Activated CD4-positive, alpha-beta memory T cell treated with anti-CD3 and anti-CD28 coated beads, Interleukin-2, amount 10 ng/mL, durations not matched to agents 7 days and 5 days (primary cell): ENCODE data around the gene FOXF2. TPM values are rescaled to one million over a fixed set of nuclear protein-coding genes. Genes with fewer than 3 reads are reported as not detected.
"Not testable (repeated sequence)": the region's sequence is repeated elsewhere in the genome, so short reads cannot be mapped to it uniquely, and the experiment has no call there.

Experiments used
- CTCF ChIA-PET: fragments of 350-600 bp; sonication (Branson Sonifier 250); formaldehyde crosslinking; loops from one replicate; lab custom pipeline; 2021; ENCODE audit warnings: antibody characterized with exemption, inconsistent platforms; lab: Charles Lee
- POLR2A ChIA-PET: fragments of 350-600 bp; sonication (Branson Sonifier 250); formaldehyde crosslinking; loops from one replicate; lab custom pipeline; 2021; ENCODE audit warnings: antibody characterized with exemption; lab: Charles Lee
- DNase-seq: peaks from one replicate; pipeline ENCODE4 v3.0.0-alpha.2; 2020
- H3K27ac Mint-ChIP-seq: one replicate; pipeline ENCODE4 v1.8.0; 2021; ENCODE audit warnings: mild to moderate bottlenecking, mixed read lengths
- H3K27me3 Mint-ChIP-seq: one replicate; pipeline ENCODE4 v1.8.0; 2021; ENCODE audit warnings: mixed read lengths
- H3K36me3 Mint-ChIP-seq: one replicate; pipeline ENCODE4 v1.8.0; 2021; ENCODE audit warnings: low read depth, mixed read lengths
- H3K4me1 Mint-ChIP-seq: one replicate; pipeline ENCODE4 v1.8.0; 2021; ENCODE audit warnings: mixed read lengths
- H3K4me3 Mint-ChIP-seq: one replicate; pipeline ENCODE4 v1.8.0; 2021; ENCODE audit warnings: mild to moderate bottlenecking, mixed read lengths
- H3K9me3 Mint-ChIP-seq: one replicate; pipeline ENCODE4 v1.8.0; 2021; ENCODE audit warnings: mixed read lengths
- total RNA-seq, 2 experiments: library from RNA; stranded (reverse); gene quantifications; one replicate each; pipeline ENCODE4 v1.2.3, GENCODE V29; 2021

FOXF2 gene
- total RNA-seq, 2 experiments from 2014 or later, result not detected

GRCh38 chr6:1365686-1366085 is 23.7 kb upstream of the FOXF2 start:
- CTCF ChIA-PET, result no interaction called here

GRCh38 chr6:1367771-1368170 is 21.6 kb upstream of the FOXF2 start:
- Mint-ChIP-seq H3K27ac (no peak overlapping the region), H3K36me3 (no peaks in the 10 kb centered on the region), H3K4me1 (no peaks in the 10 kb centered on the region), H3K4me3 (no peak overlapping the region), H3K9me3 (no peaks in the 10 kb centered on the region), H3K27me3 (peaks cover 47% of the 10 kb centered on the region)
- ChIA-PET POLR2A (no interaction called here), CTCF (no interaction called here)
- DNase-seq, result no peak

More at GRCh38 chr6:1365686-1366085, 23.7 kb upstream of the FOXF2 start:
- no peak for DNase-seq
- no peaks in the 10 kb centered on the region for H3K9me3 Mint-ChIP-seq
- POLR2A ChIA-PET, result interaction anchor here (0.7 kb wide), 1 partner anchor 25 kb away, joined by 3 read pairs; no protein-coding TSS in a partner anchor
- H3K4me3 Mint-ChIP-seq, result no peak overlapping the region
- no peaks in the 10 kb centered on the region for H3K36me3 Mint-ChIP-seq
- no peak overlapping the region for H3K27ac Mint-ChIP-seq
- no peaks in the 10 kb centered on the region for H3K4me1 Mint-ChIP-seq
- H3K27me3 Mint-ChIP-seq, result peaks cover 35% of the 10 kb centered on the region

- no peaks in the 10 kb centered on the region for H3K4me1 Mint-ChIP-seq
- H3K36me3 Mint-ChIP-seq, result no peaks in the 10 kb centered on the region
- ChIA-PET POLR2A (no interaction called here), CTCF (no interaction called here)
- H3K27me3 Mint-ChIP-seq, result peaks cover 54% of the 10 kb centered on the region
- no peak for DNase-seq
- H3K4me3 Mint-ChIP-seq, result no peak overlapping the region
- H3K27ac Mint-ChIP-seq, result no peak overlapping the region
- no peaks in the 10 kb centered on the region for H3K9me3 Mint-ChIP-seq
Measured at GRCh38 chr6:1368940-1369339, 20.4 kb upstream of the FOXF2 start.

- H3K4me3 Mint-ChIP-seq, DNase-seq, H3K27ac Mint-ChIP-seq, H3K4me1 Mint-ChIP-seq, H3K9me3 Mint-ChIP-seq, H3K36me3 Mint-ChIP-seq, POLR2A ChIA-PET, CTCF ChIA-PET: not testable (repeated sequence)
- peaks cover 55% of the 10 kb centered on the region for H3K27me3 Mint-ChIP-seq
Measured at GRCh38 chr6:1369695-1370094, 19.7 kb upstream of the FOXF2 start.

- ChIA-PET CTCF (interaction anchor here (1.2 kb wide), 1 partner anchor 25 kb away, joined by 3 read pairs; no protein-coding TSS in a partner anchor), POLR2A (no interaction called here)
- no peaks in the 10 kb centered on the region for H3K36me3 Mint-ChIP-seq
- H3K27ac Mint-ChIP-seq, result no peak overlapping the region
- no peaks in the 10 kb centered on the region for H3K4me1 Mint-ChIP-seq
- DNase-seq, result no peak
- no peaks in the 10 kb centered on the region for H3K9me3 Mint-ChIP-seq
- no peak overlapping the region for H3K4me3 Mint-ChIP-seq
- peaks cover 64% of the 10 kb centered on the region for H3K27me3 Mint-ChIP-seq
Measured at GRCh38 chr6:1371933-1372332, 17.4 kb upstream of the FOXF2 start.

- H3K36me3 Mint-ChIP-seq, result no peaks in the 10 kb centered on the region
- no peaks in the 10 kb centered on the region for H3K4me1 Mint-ChIP-seq
- H3K27me3 Mint-ChIP-seq, result peaks cover 70% of the 10 kb centered on the region
- no peaks in the 10 kb centered on the region for H3K9me3 Mint-ChIP-seq
- no peak for DNase-seq
- H3K27ac Mint-ChIP-seq, result no peak overlapping the region
- ChIA-PET POLR2A (no interaction called here), CTCF (interaction anchor here (1.2 kb wide), 1 partner anchor 24 kb away, joined by 3 read pairs; no protein-coding TSS in a partner anchor)
- H3K4me3 Mint-ChIP-seq, result no peak overlapping the region
Measured at GRCh38 chr6:1372690-1373089, 16.7 kb upstream of the FOXF2 start.

- ChIA-PET POLR2A (no interaction called here), CTCF (interaction anchor here (1.0 kb wide), 1 partner anchor 20 kb away, joined by 3 read pairs; no protein-coding TSS in a partner anchor)
- no peak overlapping the region for H3K4me3 Mint-ChIP-seq
- H3K27me3 Mint-ChIP-seq, result peaks cover 82% of the 10 kb centered on the region
- H3K36me3 Mint-ChIP-seq, result no peaks in the 10 kb centered on the region
- no peak overlapping the region for H3K27ac Mint-ChIP-seq
- no peaks in the 10 kb centered on the region for H3K9me3 Mint-ChIP-seq
- no peak for DNase-seq
- peaks cover 17% of the 10 kb centered on the region for H3K4me1 Mint-ChIP-seq
Measured at GRCh38 chr6:1376653-1377052, 12.7 kb upstream of the FOXF2 start.

- POLR2A ChIA-PET, result no interaction called here
- no peak for DNase-seq
- peaks cover 17% of the 10 kb centered on the region for H3K4me1 Mint-ChIP-seq
- no peak overlapping the region for H3K4me3 Mint-ChIP-seq
- no peaks in the 10 kb centered on the region for H3K9me3 Mint-ChIP-seq
- H3K27me3 Mint-ChIP-seq, result peaks cover 77% of the 10 kb centered on the region
- CTCF ChIA-PET, result no interaction called here
- no peaks in the 10 kb centered on the region for H3K36me3 Mint-ChIP-seq
- H3K27ac Mint-ChIP-seq, result no peak overlapping the region
Measured at GRCh38 chr6:1377526-1377925, 11.8 kb upstream of the FOXF2 start.

- POLR2A ChIA-PET, result no interaction called here
- peaks cover 17% of the 10 kb centered on the region for H3K4me1 Mint-ChIP-seq
- CTCF ChIA-PET, result no interaction called here
- H3K27me3 Mint-ChIP-seq, result peaks cover 76% of the 10 kb centered on the region
- no peak for DNase-seq
- H3K9me3 Mint-ChIP-seq, result no peaks in the 10 kb centered on the region
- H3K27ac Mint-ChIP-seq, result no peak overlapping the region
- H3K36me3 Mint-ChIP-seq, result no peaks in the 10 kb centered on the region
- no peak overlapping the region for H3K4me3 Mint-ChIP-seq
Measured at GRCh38 chr6:1378065-1379016, 11.0 kb upstream of the FOXF2 start.

GRCh38 chr6:1379017-1379787 is 10.2 kb upstream of the FOXF2 start:
- Mint-ChIP-seq H3K9me3 (no peaks in the 10 kb centered on the region), H3K27ac (peak overlapping the region; percentile 1)
- POLR2A ChIA-PET, result no interaction called here

GRCh38 chr6:1379788-1380147 is 9.6 kb upstream of the FOXF2 start:
- Mint-ChIP-seq H3K4me1 (peaks cover 17% of the 10 kb centered on the region), H3K4me3 (no peak overlapping the region), H3K27ac (no peak overlapping the region), H3K27me3 (peaks cover 70% of the 10 kb centered on the region), H3K9me3 (no peaks in the 10 kb centered on the region), H3K36me3 (no peaks in the 10 kb centered on the region)
- POLR2A ChIA-PET, result no interaction called here
- CTCF ChIA-PET, result no interaction called here
- DNase-seq, result no peak

More at GRCh38 chr6:1379017-1379787, 10.2 kb upstream of the FOXF2 start:
- H3K4me1 Mint-ChIP-seq, result peaks cover 17% of the 10 kb centered on the region
- peaks cover 71% of the 10 kb centered on the region for H3K27me3 Mint-ChIP-seq
- no peak overlapping the region for H3K4me3 Mint-ChIP-seq
- H3K36me3 Mint-ChIP-seq, result no peaks in the 10 kb centered on the region
- peak; percentile 38 for DNase-seq
- CTCF ChIA-PET, result no interaction called here

- CTCF ChIA-PET, result interaction anchor here (0.8 to 1.2 kb wide), 3 partner anchors 14 to 84 kb away, joined by 3 read pairs; no protein-coding TSS in a partner anchor
- H3K36me3 Mint-ChIP-seq, result no peaks in the 10 kb centered on the region
- H3K27me3 Mint-ChIP-seq, result peaks cover 74% of the 10 kb centered on the region
- peaks cover 23% of the 10 kb centered on the region for H3K4me1 Mint-ChIP-seq
- POLR2A ChIA-PET, result no interaction called here
- no peak overlapping the region for H3K4me3 Mint-ChIP-seq
- no peak for DNase-seq
- H3K27ac Mint-ChIP-seq, result peak overlapping the region; percentile 4
- no peaks in the 10 kb centered on the region for H3K9me3 Mint-ChIP-seq
Measured at GRCh38 chr6:1380625-1381427, 8.6 kb upstream of the FOXF2 start.
